ENCODE measurements around the gene NUS1.
"Not testable (repeated sequence)": the region's sequence is repeated elsewhere in the genome, so short reads cannot be mapped to it uniquely, and the experiment has no call there.

The NUS1 gene

GRCh38 chr6:117706936-117707509 is 31.8 kb downstream of the NUS1 start:
- in situ Hi-C loops (cut with MboI; ENCODE audit: low sequenced_read_pairs), result not testable (repeated sequence)

- in situ Hi-C loops (cut with MboI; ENCODE audit: low sequenced_read_pairs), result no loop called here
Observed at GRCh38 chr6:117711369-117711768, 36.1 kb downstream of the NUS1 start.

- in situ Hi-C loops (cut with MboI; ENCODE audit: low sequenced_read_pairs), result no loop called here
Observed at GRCh38 chr6:117718895-117719294, 43.6 kb downstream of the NUS1 start.

- in situ Hi-C loops (cut with MboI; ENCODE audit: low sequenced_read_pairs), result not testable (repeated sequence)
Observed at GRCh38 chr6:117721520-117721919, 46.3 kb downstream of the NUS1 start.

- in situ Hi-C loops (cut with MboI; ENCODE audit: low sequenced_read_pairs), result no loop called here
Observed at GRCh38 chr6:117728626-117729025, 53.4 kb downstream of the NUS1 start.

GRCh38 chr6:117729613-117730012 is 54.3 kb downstream of the NUS1 start:
- in situ Hi-C loops (cut with MboI; ENCODE audit: low sequenced_read_pairs), result no loop called here

GRCh38 chr6:117733341-117733740 is 58.1 kb downstream of the NUS1 start:
- in situ Hi-C loops (cut with MboI; ENCODE audit: low sequenced_read_pairs), result no loop called here

GRCh38 chr6:117739869-117740268 is 64.6 kb downstream of the NUS1 start:
- in situ Hi-C loops (cut with MboI; ENCODE audit: low sequenced_read_pairs), result no loop called here

- in situ Hi-C loops (cut with MboI; ENCODE audit: low sequenced_read_pairs), result no loop called here
Observed at GRCh38 chr6:117740605-117741004, 65.3 kb downstream of the NUS1 start.

GRCh38 chr6:117750675-117751074 is 75.4 kb downstream of the NUS1 start:
- in situ Hi-C loops (cut with MboI; ENCODE audit: low sequenced_read_pairs), result not testable (repeated sequence)

Data from hTERT RPE-1 (cell line).